Endodermal cell (in vitro differentiated cells): ENCODE measurements around the gene ITK. TPM values are rescaled to one million over a fixed set of nuclear protein-coding genes. Genes with fewer than 3 reads are reported as not detected.

Experiments used
- DNase-seq: peaks from one replicate; pipeline ENCODE4 v3.0.0-alpha.2; 2017
- H3K27ac ChIP-seq: 2 replicates; pipeline ENCODE4 v1.5.1; 2013; ENCODE audit warnings: mild to moderate bottlenecking, low read depth, low read length, moderate library complexity
- H3K27me3 ChIP-seq: 2 replicates; pipeline ENCODE4 v1.6.1; 2013; ENCODE audit warnings: mild to moderate bottlenecking, low read length, moderate library complexity; ENCODE audit not compliant: insufficient read depth, control insufficient read depth, poor library complexity, severe bottlenecking
- H3K36me3 ChIP-seq: 2 replicates; pipeline ENCODE4 v1.7.0; 2013; ENCODE audit warnings: mild to moderate bottlenecking, low read length, moderate library complexity; ENCODE audit not compliant: control insufficient read depth, insufficient read depth
- H3K4me1 ChIP-seq: one replicate; pipeline ENCODE4 v1.7.0; 2013; ENCODE audit warnings: low read length; ENCODE audit not compliant: control insufficient read depth, insufficient read depth
- H3K4me3 ChIP-seq: 2 replicates; pipeline ENCODE4 v1.5.1; 2013; ENCODE audit warnings: mild to moderate bottlenecking, low read length, moderate library complexity
- H3K9ac ChIP-seq: 2 replicates; pipeline ENCODE4 v1.6.1; 2013; ENCODE audit warnings: mild to moderate bottlenecking, low read length, moderate library complexity; ENCODE audit not compliant: poor library complexity, severe bottlenecking; ENCODE audit errors: extremely low read depth
- H3K9me3 ChIP-seq: 2 replicates; pipeline ENCODE4 v1.6.1; 2013; ENCODE audit warnings: mild to moderate bottlenecking, low read length, moderate library complexity; ENCODE audit not compliant: control insufficient read depth
- H3K27ac Mint-ChIP-seq: 2 replicates; pipeline ENCODE4 v1.8.0; 2020; ENCODE audit warnings: mixed read lengths
- H3K27me3 Mint-ChIP-seq: 2 replicates; pipeline ENCODE4 v1.8.0; 2021; ENCODE audit warnings: mild to moderate bottlenecking, mixed read lengths; ENCODE audit not compliant: insufficient read depth
- H3K36me3 Mint-ChIP-seq: 2 replicates; pipeline ENCODE4 v1.8.0; 2020; ENCODE audit warnings: low read depth, mixed read lengths
- H3K4me1 Mint-ChIP-seq: 2 replicates; pipeline ENCODE4 v1.8.0; 2020; ENCODE audit warnings: mixed read lengths
- H3K4me3 Mint-ChIP-seq: 2 replicates; pipeline ENCODE4 v1.8.0; 2020; ENCODE audit warnings: mild to moderate bottlenecking, moderate library complexity, mixed read lengths
- H3K9me3 Mint-ChIP-seq: 2 replicates; pipeline ENCODE4 v1.8.0; 2020; ENCODE audit warnings: mild to moderate bottlenecking, mixed read lengths
- WGBS, 2 experiments: methylation state at CpG; one replicate each; pipeline versions ENCODE4 v1.1.5 to v1.1.7; 2013; ENCODE audit warnings: missing lambda C conversion rate in 2 of 2, mixed read lengths in 1 of 2; ENCODE audit not compliant: insufficient coverage in 1 of 2, insufficient read length in 1 of 2; 5-methylcytosine and 5-hydroxymethylcytosine counted together
- total RNA-seq, 2 donors: library from RNA; stranded (reverse); fragmentation: NEBNext Ultra II Directional in 1 of 2; extraction: Animal tissue kit (Norgen Biotek cat#: 25700) in 1 of 2; gene quantifications; 2 replicates in 1 of 2; 3 replicates in 1 of 2; pipeline ENCODE4 v1.2.1, GENCODE V29; 2021
- TF ChIP-seq, protein P1 (sequence below): fragments of 200-600 bp; sonication (generic); conservative IDR thresholded peaks from 2 replicates; pipeline ENCODE4 v1.5.0; 2021; ENCODE audit warnings: antibody characterized with exemption, mild to moderate bottlenecking

The ITK gene
- total RNA-seq, 2 donors from 2014 or later = 0.31 to 0.38 TPM

DNA sequence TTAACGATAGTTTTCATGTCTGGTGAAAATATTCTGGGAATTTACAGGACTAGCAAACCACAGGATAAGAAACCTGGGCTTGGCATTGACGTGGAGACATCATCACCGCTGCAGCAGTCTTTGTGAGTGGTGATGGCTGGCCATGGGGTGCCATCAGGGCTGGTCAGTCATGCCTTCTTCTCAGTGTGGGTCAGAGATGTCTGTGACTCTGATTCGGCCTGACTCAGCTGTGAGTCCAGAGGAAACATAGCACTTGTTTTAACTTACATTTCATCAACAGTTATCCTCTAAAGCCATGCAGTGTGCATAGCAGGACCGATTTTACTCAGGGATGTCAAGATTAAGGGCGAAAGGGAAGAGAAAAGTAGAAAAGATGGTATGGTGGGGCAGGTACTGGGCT, 52.1 kb downstream of the ITK start:
- no peak overlapping the region for H3K4me3 Mint-ChIP-seq
- no peaks in the 10 kb centered on the region for H3K4me1 Mint-ChIP-seq
- H3K27ac ChIP-seq = no peak overlapping the region
- H3K27me3 Mint-ChIP-seq = peaks cover 2% of the 10 kb centered on the region
- no peak overlapping the region for H3K27ac Mint-ChIP-seq
- 90 to 91% methylated on average over 3 to 6 of the region's 6 CpGs for WGBS, 2 experiments
- TF ChIP-seq, protein P1, sequence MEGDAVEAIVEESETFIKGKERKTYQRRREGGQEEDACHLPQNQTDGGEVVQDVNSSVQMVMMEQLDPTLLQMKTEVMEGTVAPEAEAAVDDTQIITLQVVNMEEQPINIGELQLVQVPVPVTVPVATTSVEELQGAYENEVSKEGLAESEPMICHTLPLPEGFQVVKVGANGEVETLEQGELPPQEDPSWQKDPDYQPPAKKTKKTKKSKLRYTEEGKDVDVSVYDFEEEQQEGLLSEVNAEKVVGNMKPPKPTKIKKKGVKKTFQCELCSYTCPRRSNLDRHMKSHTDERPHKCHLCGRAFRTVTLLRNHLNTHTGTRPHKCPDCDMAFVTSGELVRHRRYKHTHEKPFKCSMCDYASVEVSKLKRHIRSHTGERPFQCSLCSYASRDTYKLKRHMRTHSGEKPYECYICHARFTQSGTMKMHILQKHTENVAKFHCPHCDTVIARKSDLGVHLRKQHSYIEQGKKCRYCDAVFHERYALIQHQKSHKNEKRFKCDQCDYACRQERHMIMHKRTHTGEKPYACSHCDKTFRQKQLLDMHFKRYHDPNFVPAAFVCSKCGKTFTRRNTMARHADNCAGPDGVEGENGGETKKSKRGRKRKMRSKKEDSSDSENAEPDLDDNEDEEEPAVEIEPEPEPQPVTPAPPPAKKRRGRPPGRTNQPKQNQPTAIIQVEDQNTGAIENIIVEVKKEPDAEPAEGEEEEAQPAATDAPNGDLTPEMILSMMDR = no peak
- H3K4me1 ChIP-seq = no peaks in the 10 kb centered on the region
- H3K36me3 ChIP-seq = no peaks in the 10 kb centered on the region
- no peak overlapping the region for H3K9ac ChIP-seq
- H3K27me3 ChIP-seq = no peaks in the 10 kb centered on the region
- no peaks in the 10 kb centered on the region for H3K9me3 ChIP-seq
- no peak for DNase-seq
- no peaks in the 10 kb centered on the region for H3K36me3 Mint-ChIP-seq
- no peaks in the 10 kb centered on the region for H3K9me3 Mint-ChIP-seq
- no peak overlapping the region for H3K4me3 ChIP-seq

DNA sequence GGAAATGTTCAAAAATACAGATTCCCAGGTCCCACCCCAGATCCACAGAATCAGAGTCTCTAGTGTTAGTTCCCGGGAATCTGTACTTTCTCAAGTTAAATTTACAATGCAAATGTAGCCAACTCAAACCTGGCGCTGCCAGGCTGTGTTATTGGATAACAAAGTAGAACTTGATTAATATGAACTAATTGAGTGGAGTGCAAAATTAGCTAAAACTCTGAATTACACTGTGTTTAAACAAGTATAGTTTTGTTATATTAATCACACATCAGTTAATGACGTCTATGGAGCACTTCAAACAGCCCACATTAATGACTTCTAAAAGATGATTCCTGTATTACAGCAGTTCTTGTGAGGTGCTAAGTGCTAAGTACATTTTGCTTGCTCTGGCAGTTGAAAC, 52.9 kb downstream of the ITK start:
- no peaks in the 10 kb centered on the region for H3K9me3 Mint-ChIP-seq
- TF ChIP-seq, protein P1 = no peak

DNA sequence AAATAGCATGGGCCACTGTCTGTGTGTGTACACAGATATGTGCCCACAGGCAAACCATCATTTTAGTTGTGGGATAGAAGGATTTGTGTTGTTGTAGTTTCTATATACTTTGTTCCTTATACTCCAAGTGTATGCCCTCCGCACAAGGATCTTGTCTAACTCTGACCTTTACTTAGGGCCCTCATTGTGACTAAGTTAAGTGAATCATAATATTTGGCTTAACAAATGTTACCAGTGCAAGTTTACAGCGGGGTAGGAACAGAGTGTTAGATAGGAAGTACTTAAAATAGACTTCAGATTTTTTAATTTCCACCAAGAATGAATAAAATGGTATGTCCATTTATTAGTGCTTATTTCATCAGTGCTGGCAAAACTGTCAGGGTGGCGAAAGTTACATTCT, 55.8 kb downstream of the ITK start:
- Mint-ChIP-seq H3K27ac (no peak overlapping the region), H3K9me3 (peaks cover 1% of the 10 kb centered on the region), H3K4me3 (no peak overlapping the region), H3K4me1 (no peaks in the 10 kb centered on the region), H3K36me3 (no peaks in the 10 kb centered on the region), H3K27me3 (peaks cover 2% of the 10 kb centered on the region)
- Histone ChIP-seq H3K9ac (no peak overlapping the region), H3K27ac (no peak overlapping the region), H3K4me1 (no peaks in the 10 kb centered on the region), H3K4me3 (no peak overlapping the region), H3K36me3 (no peaks in the 10 kb centered on the region), H3K27me3 (no peaks in the 10 kb centered on the region), H3K9me3 (no peaks in the 10 kb centered on the region)
- TF ChIP-seq, protein P1 = no peak
- DNase-seq = no peak
- 80 to 89% methylated on average over 1 to 3 of the region's 3 CpGs for WGBS, 2 experiments

More for the DNA sequence above, 52.9 kb downstream of the ITK start:
- H3K9ac ChIP-seq = no peak overlapping the region
- no peak overlapping the region for H3K27ac ChIP-seq
- H3K36me3 ChIP-seq = no peaks in the 10 kb centered on the region
- H3K4me1 Mint-ChIP-seq = no peaks in the 10 kb centered on the region
- H3K27ac Mint-ChIP-seq = no peak overlapping the region
- no peaks in the 10 kb centered on the region for H3K27me3 ChIP-seq
- DNase-seq = no peak
- no peaks in the 10 kb centered on the region for H3K4me1 ChIP-seq
- 89% methylated on average over 3 of the region's 3 CpGs; no CpG with 5 or more reads in 1 of the 2 experiments for WGBS, 2 experiments
- no peak overlapping the region for H3K4me3 ChIP-seq
- H3K4me3 Mint-ChIP-seq = no peak overlapping the region
- no peaks in the 10 kb centered on the region for H3K9me3 ChIP-seq
- no peaks in the 10 kb centered on the region for H3K36me3 Mint-ChIP-seq
- H3K27me3 Mint-ChIP-seq = peaks cover 2% of the 10 kb centered on the region
